HEK293T (cell line): Measurements from ENCODE around the gene NKPD1.
"Not testable (repeated sequence)": the region's sequence is repeated elsewhere in the genome, so short reads cannot be mapped to it uniquely, and the experiment has no call there.

Source experiments
- CTCF ChIA-PET: fragments of 350-600 bp; formaldehyde crosslinking; extraction: SDS; loops from one replicate; lab custom pipeline; 2021; ENCODE audit warnings: antibody characterized with exemption, inconsistent platforms; lab: Yijun Ruan, JAX
- POLR2A ChIA-PET: fragments of 350-600 bp; formaldehyde crosslinking; extraction: SDS; loops from one replicate; lab custom pipeline; 2020; ENCODE audit warnings: antibody characterized with exemption, inconsistent platforms; lab: Yijun Ruan, JAX
- DNase-seq: peaks from one replicate; pipeline ENCODE4 v3.0.0; 2012; ENCODE audit warnings: mixed read lengths; ENCODE audit errors: extremely low spot score
- ARNT ChIP-seq: fragments of 450-650 bp; IDR thresholded peaks from 2 replicates; pipeline ENCODE4 v1.6.1; 2017; ENCODE audit warnings: mild to moderate bottlenecking
- BHLHE40 ChIP-seq: fragments of 450-650 bp; IDR thresholded peaks from 2 replicates; pipeline ENCODE4 v1.6.1; 2016; ENCODE audit warnings: mild to moderate bottlenecking, moderate library complexity, borderline replicate concordance
- CTBP1 ChIP-seq: fragments of 450-650 bp; IDR thresholded peaks from 2 replicates; pipeline ENCODE4 v1.6.1; 2016; ENCODE audit warnings: borderline replicate concordance
- ELF4 ChIP-seq: fragments of 450-650 bp; IDR thresholded peaks from 2 replicates; pipeline ENCODE4 v1.6.1; 2017; ENCODE audit warnings: antibody characterized with exemption
- FOXA1 ChIP-seq: fragments of 450-650 bp; IDR thresholded peaks from 2 replicates; pipeline ENCODE4 v1.6.1; 2016; ENCODE audit warnings: mild to moderate bottlenecking
- FOXK2 ChIP-seq: fragments of 450-650 bp; IDR thresholded peaks from 2 replicates; pipeline ENCODE4 v1.6.1; 2016; ENCODE audit warnings: mild to moderate bottlenecking
- FOXM1 ChIP-seq: fragments of 450-650 bp; IDR thresholded peaks from 2 replicates; pipeline ENCODE4 v1.6.1; 2017; ENCODE audit warnings: mild to moderate bottlenecking, borderline replicate concordance
- HDGF ChIP-seq: fragments of 450-650 bp; IDR thresholded peaks from 2 replicates; pipeline ENCODE4 v1.6.1; 2017; ENCODE audit warnings: antibody characterized with exemption, borderline replicate concordance
- L3MBTL2 ChIP-seq: fragments of 450-650 bp; conservative IDR thresholded peaks from 2 replicates; pipeline ENCODE4 v1.6.1; 2016; ENCODE audit warnings: mild to moderate bottlenecking
- LEF1 ChIP-seq: fragments of 450-650 bp; IDR thresholded peaks from 2 replicates; pipeline ENCODE4 v1.6.1; 2017; ENCODE audit warnings: mild to moderate bottlenecking, borderline replicate concordance
- NFRKB ChIP-seq: fragments of 450-650 bp; IDR thresholded peaks from 2 replicates; pipeline ENCODE4 v1.6.1; 2016; ENCODE audit warnings: mild to moderate bottlenecking, moderate library complexity
- PKNOX1 ChIP-seq: fragments of 450-650 bp; IDR thresholded peaks from 2 replicates; pipeline ENCODE4 v1.6.1; 2016
- SP1 ChIP-seq: fragments of 450-650 bp; IDR thresholded peaks from 2 replicates; pipeline ENCODE4 v1.6.1; 2017
- SUZ12 ChIP-seq: fragments of 450-650 bp; IDR thresholded peaks from 2 replicates; pipeline ENCODE4 v1.6.1; 2016; ENCODE audit warnings: mild to moderate bottlenecking
- TARDBP ChIP-seq: fragments of 450-650 bp; IDR thresholded peaks from 2 replicates; pipeline ENCODE4 v1.6.1; 2016
- ZNF384 ChIP-seq: fragments of 450-650 bp; IDR thresholded peaks from 2 replicates; pipeline ENCODE4 v1.6.1; 2016

The NKPD1 gene

GRCh38 chr19:45122832-45123231 lies 38.0 kb downstream of the NKPD1 start:
- ChIA-PET CTCF (no interaction called here), POLR2A (no interaction called here)
- TF ChIP-seq ELF4 (no peak), L3MBTL2 (no peak), PKNOX1 (no peak), HDGF (no peak), CTBP1 (no peak), FOXA1 (no peak), NFRKB (no peak), LEF1 (no peak), TARDBP (no peak)
- no peak for DNase-seq

GRCh38 chr19:45121827-45122345 lies 38.9 kb downstream of the NKPD1 start:
- POLR2A ChIA-PET, result no interaction called here
- CTCF ChIA-PET, result no interaction called here
- DNase-seq, result no peak
- TF ChIP-seq LEF1, result no peak
- no peak for TF ChIP-seq FOXM1
- TF ChIP-seq BHLHE40, result no peak
- TF ChIP-seq FOXA1, result no peak
- TF ChIP-seq ARNT, result no peak
- no peak for TF ChIP-seq PKNOX1
- no peak for TF ChIP-seq CTBP1
- TF ChIP-seq SUZ12, result no peak
- TF ChIP-seq SP1, result no peak
- TF ChIP-seq ZNF384, result no peak

- CTCF ChIA-PET, result no interaction called here
- TF ChIP-seq FOXM1 (no peak), HDGF (no peak), ARNT (no peak), TARDBP (no peak), L3MBTL2 (no peak), CTBP1 (no peak), NFRKB (no peak), FOXK2 (no peak), SUZ12 (no peak), SP1 (no peak), ELF4 (no peak), BHLHE40 (no peak)
- DNase-seq, result no peak
- POLR2A ChIA-PET, result interaction anchor here (1.9 kb wide), 1 partner anchor 28 kb away, joined by 10 read pairs; no protein-coding TSS in a partner anchor
These were observed 41.2 kb downstream of the NKPD1 start for GRCh38 chr19:45119582-45119981.

- peak; percentile 1; the same call in 1 of the 2 replicates for TF ChIP-seq PKNOX1
- DNase-seq, CTCF ChIA-PET: not testable (repeated sequence)
- POLR2A ChIA-PET, result interaction anchor here (1.9 kb wide), 1 partner anchor 27 kb away, joined by 10 read pairs; no protein-coding TSS in a partner anchor
These were observed 42.0 kb downstream of the NKPD1 start for GRCh38 chr19:45118591-45119355.

DNA sequence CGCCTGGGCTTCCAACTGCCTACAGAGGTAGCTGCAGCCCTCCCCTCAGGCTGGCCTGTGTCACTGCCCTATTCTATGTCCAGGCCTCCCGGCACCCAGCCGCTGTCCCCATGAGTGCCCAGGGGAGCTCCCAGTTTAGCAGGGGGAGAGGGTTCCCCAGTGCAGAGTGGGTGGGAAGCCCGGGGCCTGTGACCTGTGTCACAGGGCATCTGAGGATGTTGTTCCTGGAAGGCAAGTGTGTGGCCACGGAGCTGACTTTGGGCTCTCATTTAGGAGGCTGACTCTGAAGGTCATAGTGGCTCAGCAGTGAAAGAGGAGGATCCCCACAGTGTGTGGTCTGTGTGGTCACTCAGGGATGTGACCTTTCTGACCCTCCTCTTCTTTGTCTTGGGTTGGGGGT lies 42.7 kb downstream of the NKPD1 start:
- no peak for DNase-seq
- POLR2A ChIA-PET, result interaction anchor here (1.9 kb wide), 1 partner anchor 26 kb away, joined by 10 read pairs; no protein-coding TSS in a partner anchor
- CTCF ChIA-PET, result no interaction called here
- TF ChIP-seq L3MBTL2 (no peak), FOXK2 (no peak), HDGF (no peak), TARDBP (no peak)

DNA sequence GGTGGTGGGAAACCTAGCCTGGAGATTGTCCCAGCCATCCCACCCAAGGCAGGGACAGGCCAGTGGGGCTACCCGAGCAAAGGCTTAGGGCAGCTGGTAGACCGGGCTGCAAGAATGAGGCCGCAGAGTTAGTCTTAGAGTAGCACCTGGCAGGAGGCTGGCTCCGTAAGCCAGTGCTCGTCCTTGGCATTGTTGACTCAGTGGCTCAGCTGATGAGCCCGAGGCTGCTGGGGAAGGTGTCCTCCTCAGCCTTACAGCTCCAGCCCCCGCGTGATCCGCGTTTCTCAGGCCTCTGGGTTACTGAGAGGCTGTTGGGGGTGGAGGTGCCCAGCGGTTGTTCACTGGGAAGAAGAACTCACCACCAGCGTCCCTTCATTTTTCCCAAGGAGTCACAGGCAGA lies 43.1 kb downstream of the NKPD1 start:
- TF ChIP-seq L3MBTL2, result no peak
- TF ChIP-seq SP1, result no peak
- no peak for TF ChIP-seq TARDBP
- TF ChIP-seq PKNOX1, result no peak
- no peak for TF ChIP-seq ZNF384
- TF ChIP-seq NFRKB, result no peak
- TF ChIP-seq CTBP1, result no peak
- TF ChIP-seq BHLHE40, result no peak
- no peak for TF ChIP-seq SUZ12
- DNase-seq, result no peak
- ChIA-PET POLR2A (interaction anchor here (1.9 kb wide), 1 partner anchor 26 kb away, joined by 10 read pairs; no protein-coding TSS in a partner anchor), CTCF (no interaction called here)
